ENCODE results near the gene HOXD8. TPM values are rescaled to one million over a fixed set of nuclear protein-coding genes. Genes with fewer than 3 reads are reported as not detected.
A peak's percentile ranks its signal among the peaks of the same experiment; 100 is the strongest.

Gene HOXD8
- total RNA-seq, 1 experiment from 2014 or later = not detected

DNA sequence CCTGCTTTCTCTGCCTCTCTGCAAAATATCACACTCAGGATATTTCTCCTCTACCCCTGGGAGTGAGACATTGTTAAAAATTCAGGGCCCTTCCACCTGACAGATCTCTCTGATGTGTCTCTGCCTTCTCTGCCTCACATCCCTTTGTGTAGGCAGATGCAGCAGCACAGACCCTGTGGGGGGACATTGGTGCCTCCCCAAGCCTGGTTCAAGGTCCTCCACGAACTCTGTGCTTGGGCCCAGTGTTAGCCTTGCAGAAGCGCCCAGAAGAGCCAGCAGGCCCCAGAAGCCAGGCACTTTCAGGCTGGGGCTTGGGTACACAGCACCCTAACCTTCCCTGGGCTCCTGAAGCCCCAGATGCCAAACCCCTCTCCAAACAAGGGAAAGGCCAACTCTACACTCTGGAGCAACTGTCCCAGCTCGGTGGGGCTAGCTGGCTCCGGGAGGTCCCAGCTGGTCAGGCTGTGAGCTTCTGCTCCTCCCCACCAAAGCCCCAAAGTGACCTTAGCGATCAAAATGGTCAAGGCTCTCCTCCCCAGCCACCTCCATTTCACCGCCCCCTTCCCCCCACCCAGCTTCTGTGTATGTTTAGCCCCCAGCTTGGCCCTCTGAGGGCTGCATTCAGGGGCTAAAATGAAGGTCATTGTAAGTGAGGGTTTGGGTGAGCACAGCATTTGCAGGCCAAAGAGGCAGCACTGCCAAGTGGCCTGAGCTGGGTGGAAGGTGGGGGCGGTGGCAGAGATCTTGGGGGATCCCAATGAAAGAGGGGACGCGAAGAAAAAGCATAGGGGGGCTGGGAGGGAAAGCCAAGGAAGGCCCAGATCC, 4.3 kb upstream of the HOXD8 start:
- ChIA-PET CTCF (interaction anchor here (0.6 to 1.2 kb wide), 2 partner anchors 246 to 529 kb away, joined by 3 to 4 read pairs; no protein-coding TSS in a partner anchor), POLR2A (no interaction called here)
- H3K4me1 ChIP-seq (ENCODE audit: control insufficient read depth, insufficient read depth, low read length) = peaks cover 7% of the 10 kb centered on the region
- in situ Hi-C loops (cut with HindIII; ENCODE audit: low pct_unique_long_range_greater_than_20kb, low sequenced_read_pairs) = no loop called here
- peak; percentile 30; the same call in 1 of the 2 replicates for ATAC-seq
- no peak overlapping the region for H3K27ac ChIP-seq (ENCODE audit: low read length)
- TF ChIP-seq, protein P1, sequence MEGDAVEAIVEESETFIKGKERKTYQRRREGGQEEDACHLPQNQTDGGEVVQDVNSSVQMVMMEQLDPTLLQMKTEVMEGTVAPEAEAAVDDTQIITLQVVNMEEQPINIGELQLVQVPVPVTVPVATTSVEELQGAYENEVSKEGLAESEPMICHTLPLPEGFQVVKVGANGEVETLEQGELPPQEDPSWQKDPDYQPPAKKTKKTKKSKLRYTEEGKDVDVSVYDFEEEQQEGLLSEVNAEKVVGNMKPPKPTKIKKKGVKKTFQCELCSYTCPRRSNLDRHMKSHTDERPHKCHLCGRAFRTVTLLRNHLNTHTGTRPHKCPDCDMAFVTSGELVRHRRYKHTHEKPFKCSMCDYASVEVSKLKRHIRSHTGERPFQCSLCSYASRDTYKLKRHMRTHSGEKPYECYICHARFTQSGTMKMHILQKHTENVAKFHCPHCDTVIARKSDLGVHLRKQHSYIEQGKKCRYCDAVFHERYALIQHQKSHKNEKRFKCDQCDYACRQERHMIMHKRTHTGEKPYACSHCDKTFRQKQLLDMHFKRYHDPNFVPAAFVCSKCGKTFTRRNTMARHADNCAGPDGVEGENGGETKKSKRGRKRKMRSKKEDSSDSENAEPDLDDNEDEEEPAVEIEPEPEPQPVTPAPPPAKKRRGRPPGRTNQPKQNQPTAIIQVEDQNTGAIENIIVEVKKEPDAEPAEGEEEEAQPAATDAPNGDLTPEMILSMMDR (IDR thresholded peaks at IDR 0.05) = no peak
- no peak for TF ChIP-seq REST (IDR thresholded peaks at IDR 0.05; ENCODE audit: insufficient read depth in 1 of 2, low read depth in 2 of 2, low read length in 1 of 2)
- no peak for TF ChIP-seq SIN3A (IDR thresholded peaks at IDR 0.05; ENCODE audit: borderline replicate concordance, insufficient read depth, low read depth, low read length)
- no peak for TF ChIP-seq TCF7L2 (IDR thresholded peaks at IDR 0.05; ENCODE audit: low read depth, low read length)
- no peak for TF ChIP-seq POLR2AphosphoS5 (IDR thresholded peaks at IDR 0.05; ENCODE audit: low read depth, low read length)
- H3K4me3 ChIP-seq (ENCODE audit: low read depth in 2 of 2, low read length in 2 of 2) = no peak overlapping the region
- H3K9me3 ChIP-seq (ENCODE audit: control insufficient read depth, insufficient read depth, low read depth, low read length) = no peaks in the 10 kb centered on the region
- H3K27me3 ChIP-seq (ENCODE audit: control insufficient read depth, insufficient read depth, low read length) = no peaks in the 10 kb centered on the region
- no TSS peak for BruUV-seq (replicated peaks)
- H3K36me3 ChIP-seq (ENCODE audit: control insufficient read depth, insufficient read depth, low read length) = no peaks in the 10 kb centered on the region
- no peak for DNase-seq (ENCODE audit: low read depth, low spot score)
- intact Hi-C loops (cut with micrococcal nuclease; ENCODE audit: unreplicated experiment) = loop anchor here (5.0 to 10.0 kb wide), 4 partner anchors 527 to 1037 kb away; no protein-coding TSS in a partner anchor

DNA sequence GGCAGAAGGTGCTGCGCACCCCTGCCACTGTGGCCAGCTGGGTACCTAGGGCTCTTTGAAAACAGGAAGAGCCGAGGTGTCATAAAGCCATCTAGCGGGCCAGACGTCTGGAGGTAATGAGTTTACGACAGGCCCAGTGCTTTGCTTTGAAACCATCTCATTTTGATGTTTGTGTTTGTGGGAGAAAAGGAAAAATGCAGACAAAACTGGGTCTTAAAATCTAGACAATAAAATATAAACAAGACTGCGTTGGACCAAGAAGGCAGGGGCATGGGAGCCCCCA, 3.8 kb upstream of the HOXD8 start:
- Histone ChIP-seq H3K9me3 (ENCODE audit: control insufficient read depth, insufficient read depth, low read depth, low read length) (no peaks in the 10 kb centered on the region), H3K4me1 (ENCODE audit: control insufficient read depth, insufficient read depth, low read length) (peaks cover 7% of the 10 kb centered on the region), H3K27ac (ENCODE audit: low read length) (no peak overlapping the region), H3K4me3 (ENCODE audit: low read depth in 2 of 2, low read length in 2 of 2) (no peak overlapping the region), H3K36me3 (ENCODE audit: control insufficient read depth, insufficient read depth, low read length) (no peaks in the 10 kb centered on the region), H3K27me3 (ENCODE audit: control insufficient read depth, insufficient read depth, low read length) (no peaks in the 10 kb centered on the region)
- in situ Hi-C loops (cut with HindIII; ENCODE audit: low pct_unique_long_range_greater_than_20kb, low sequenced_read_pairs) = no loop called here
- no TSS peak for BruUV-seq (replicated peaks)
- CTCF ChIA-PET = interaction anchor here (1.2 kb wide), 1 partner anchor 528 kb away, joined by 4 read pairs; no protein-coding TSS in a partner anchor
- intact Hi-C loops (cut with micrococcal nuclease; ENCODE audit: unreplicated experiment) = loop anchor here (2.0 to 10.0 kb wide), 5 partner anchors 513 to 1037 kb away; no protein-coding TSS in a partner anchor
- DNase-seq (ENCODE audit: low read depth, low spot score) = no peak
- TF ChIP-seq POLR2AphosphoS5 (IDR thresholded peaks at IDR 0.05; ENCODE audit: low read depth, low read length) = no peak
- TF ChIP-seq SIN3A (IDR thresholded peaks at IDR 0.05; ENCODE audit: borderline replicate concordance, insufficient read depth, low read depth, low read length) = no peak
- ATAC-seq = no peak
- POLR2A ChIA-PET = no interaction called here
